HepG2 (cell line): Measurements from ENCODE around the gene IFT43. TPM values are rescaled to one million over a fixed set of nuclear protein-coding genes. Genes with fewer than 3 reads are reported as not detected.

ENCODE experiments used
- ATAC-seq: fragments of 200-7000 bp; cut with Tn5 transposase; 3 replicates; pipeline ENCODE4 v1.9.1; 2020; ENCODE audit warnings: mild to moderate bottlenecking, moderate library complexity
- BruUV-seq: library from RNA; stranded (reverse); fragments of 400-500 nt; replicated peaks from 2 replicates; lab custom pipeline; 2021; lab: Mats Ljungman, UMichigan
- CTCF ChIA-PET: fragments of 300-600 bp; formaldehyde crosslinking; extraction: SDS; loops from one replicate; lab custom pipeline; 2021; ENCODE audit warnings: low total read pairs, inconsistent platforms, low intra/inter-chr PET ratio; lab: Yijun Ruan, JAX
- POLR2A ChIA-PET: fragments of 350-600 bp; sonication (Branson Sonifier 250); formaldehyde crosslinking; loops from one replicate; lab custom pipeline; 2020; ENCODE audit warnings: antibody characterized with exemption, inconsistent platforms; lab: Yijun Ruan, JAX
- DNase-seq: peaks from one replicate; pipeline ENCODE4 v3.0.0-alpha.2; 2015; ENCODE audit warnings: low spot score
- FAIRE-seq: peaks from 3 replicates; lab custom pipeline; 2011; peaks lifted over from hg19 to GRCh38; lab: Jason Lieb, UNC
- H2AFZ ChIP-seq: one replicate; pipeline ENCODE4 v1.6.1; 2011; ENCODE audit warnings: low read length, inconsistent platforms
- H3K27ac ChIP-seq: fragments of 300-600 bp; 3 replicates; pipeline ENCODE4 v1.8.0; 2011; ENCODE audit warnings: mixed run types, mild to moderate bottlenecking, mixed read lengths, low read length, inconsistent platforms; ENCODE audit not compliant: insufficient read depth; ENCODE audit errors: extremely low read length
- H3K27me3 ChIP-seq, 2 experiments: fragments of 200-600 bp in 1 of 2; 2 replicates in 1 of 2; 3 replicates in 1 of 2; pipeline versions ENCODE4 v1.6.0 to v1.8.0; 2011; ENCODE audit warnings: low read length in 2 of 2, mild to moderate bottlenecking in 2 of 2, moderate library complexity in 2 of 2, inconsistent platforms in 1 of 2; ENCODE audit not compliant: insufficient read depth in 2 of 2, control insufficient read depth in 1 of 2
- H3K36me3 ChIP-seq, 2 experiments: fragments of 200-600 bp in 1 of 2; replicated peaks in 1 of 2; 2 replicates in 1 of 2; 3 replicates in 1 of 2; pipeline versions ENCODE4 v1.5.1 to v1.8.0; 2011; ENCODE audit warnings: low read length in 2 of 2, inconsistent platforms in 1 of 2; ENCODE audit not compliant: insufficient read depth in 2 of 2, control insufficient read depth in 1 of 2
- H3K4me1 ChIP-seq: 2 replicates; pipeline ENCODE4 v1.5.1; 2012; ENCODE audit warnings: low read length, inconsistent platforms; ENCODE audit not compliant: insufficient read depth
- H3K4me2 ChIP-seq: 2 replicates; pipeline ENCODE4 v1.6.0; 2011; ENCODE audit warnings: low read depth, low read length, inconsistent platforms
- H3K4me3 ChIP-seq, 3 experiments: fragments of 200-600 bp in 1 of 3; sonication (generic), shearing (Covaris generic) in 1 of 3; replicated peaks in 1 of 3; 2 replicates each; pipeline ENCODE4 v1.5.1; 2011 to 2016; ENCODE audit warnings: low read length in 3 of 3, inconsistent platforms in 2 of 3, low read depth in 2 of 3, mild to moderate bottlenecking in 2 of 3, control low read depth in 1 of 3, mixed read lengths in 1 of 3; ENCODE audit not compliant: insufficient read depth in 1 of 3
- H3K79me2 ChIP-seq: one replicate; pipeline ENCODE4 v1.6.1; 2011; ENCODE audit warnings: low read length, inconsistent platforms; ENCODE audit not compliant: insufficient read depth
- H3K9ac ChIP-seq: 2 replicates; pipeline ENCODE4 v1.6.0; 2011; ENCODE audit warnings: mild to moderate bottlenecking, low read depth, low read length, inconsistent platforms; ENCODE audit not compliant: insufficient read depth
- H3K9me3 ChIP-seq: 2 replicates; pipeline ENCODE4 v1.5.1; 2012; ENCODE audit warnings: mild to moderate bottlenecking, low read length
- H4K20me1 ChIP-seq: 2 replicates; pipeline ENCODE4 v1.6.0; 2011; ENCODE audit warnings: inconsistent platforms, mild to moderate bottlenecking, low read length, moderate library complexity; ENCODE audit not compliant: insufficient read depth
- ATF1 ChIP-seq: IDR thresholded peaks from 2 replicates; pipeline ENCODE4 v1.6.1; 2016; ENCODE audit warnings: mild to moderate bottlenecking, control low read depth
- BHLHE40 ChIP-seq: IDR thresholded peaks from 2 replicates; pipeline ENCODE4 v1.6.1; 2011; ENCODE audit warnings: low read length, improper control_type of control experiment
- FOXK2 ChIP-seq: fragments of 450-650 bp; IDR thresholded peaks from 2 replicates; pipeline ENCODE4 v1.6.1; 2016
- HOMEZ ChIP-seq: IDR thresholded peaks from 2 replicates; pipeline ENCODE4 v1.6.1; 2016; ENCODE audit warnings: low read depth
- IRF9 ChIP-seq: sonication (generic); formaldehyde crosslinking; IDR thresholded peaks from 2 replicates; pipeline ENCODE4 v1.8.0; 2022; ENCODE audit warnings: missing genetic modification reagents, mild to moderate bottlenecking, borderline replicate concordance
- KLF11 ChIP-seq: IDR thresholded peaks from 2 replicates; pipeline ENCODE4 v1.6.1; 2016; ENCODE audit warnings: missing compliant biosample characterization
- LCORL ChIP-seq, 2 experiments: fragments of 450-650 bp in 1 of 2; sonication (generic) in 1 of 2; formaldehyde crosslinking in 1 of 2; IDR thresholded peaks; 2 replicates each; pipeline versions ENCODE4 v1.5.0 to v1.6.1; 2017 to 2020; ENCODE audit warnings: antibody characterized with exemption in 1 of 2, missing genetic modification reagents in 1 of 2
- MTF2 ChIP-seq: sonication (generic); formaldehyde crosslinking; IDR thresholded peaks from 2 replicates; pipeline ENCODE4 v1.5.0; 2020; ENCODE audit warnings: missing genetic modification reagents, borderline replicate concordance
- MYC ChIP-seq: sonication (generic); formaldehyde crosslinking; IDR thresholded peaks from 2 replicates; pipeline ENCODE4 v1.9.0; 2021; ENCODE audit warnings: missing genetic modification reagents, borderline replicate concordance
- SMYD3 ChIP-seq: sonication (generic); formaldehyde crosslinking; IDR thresholded peaks from 2 replicates; pipeline ENCODE4 v1.8.1; 2023; ENCODE audit warnings: mild to moderate bottlenecking, missing genetic modification reagents
- SP1 ChIP-seq, 2 experiments: fragments of 450-650 bp in 1 of 2; sonication (generic) in 1 of 2; formaldehyde crosslinking in 1 of 2; IDR thresholded peaks; 2 replicates each; pipeline versions ENCODE4 v1.4.0 to v1.6.1; 2016 to 2020; ENCODE audit warnings: missing genetic modification reagents in 1 of 2
- ZNF180 ChIP-seq: sonication (generic); formaldehyde crosslinking; IDR thresholded peaks from 2 replicates; pipeline ENCODE4 v1.4.0; 2020; ENCODE audit warnings: low read depth, missing genetic modification reagents, borderline replicate concordance
- ZNF205 ChIP-seq: IDR thresholded peaks from 2 replicates; pipeline ENCODE4 v1.6.1; 2018; ENCODE audit warnings: missing biosample characterization, missing genetic modification reagents
- ZNF460 ChIP-seq: sonication (generic); formaldehyde crosslinking; IDR thresholded peaks from 2 replicates; pipeline ENCODE4 v1.5.1; 2020; ENCODE audit warnings: missing genetic modification reagents, mild to moderate bottlenecking, borderline replicate concordance
- ZNF761 ChIP-seq: sonication (generic); formaldehyde crosslinking; conservative IDR thresholded peaks from 2 replicates; pipeline ENCODE4 v1.4.0; 2020; ENCODE audit warnings: mild to moderate bottlenecking, missing genetic modification reagents
- WGBS: methylation state at CpG from one replicate; pipeline ENCODE4 v1.1.6; 2017; ENCODE audit warnings: low lambda C conversion rate; 5-methylcytosine and 5-hydroxymethylcytosine counted together
- in situ Hi-C: cut with HindIII; loops from 2 replicates; pipeline ENCODE4 v1.10.0; 2017; ENCODE audit warnings: low pct_unique_long_range_greater_than_20kb; ENCODE audit not compliant: extremely low pct_ligation_motif_present
- intact Hi-C: fragments of 100-400 bp; cut with micrococcal nuclease; formaldehyde crosslinking; loops from one replicate; pipeline ENCODE4 v1.10.0; 2022; ENCODE audit not compliant: unreplicated experiment
- polyA plus RNA-seq, 8 experiments: library from polyadenylated mRNA; depleted of rRNA in 3 of 8; stranded (reverse) in 7 of 8; unstranded in 1 of 8; fragments of >200 nt; fragmentation: Illumina TruSeq in 4 of 8; extraction: Trizol in 4 of 8; gene quantifications; 2 replicates each; pipeline versions ENCODE4 v1.2.1 to v1.2.3, GENCODE V29; 2011 to 2016; ENCODE audit warnings: low read depth in 4 of 8, missing spikeins in 1 of 8, mixed read lengths in 1 of 8; ENCODE audit not compliant: insufficient read depth in 1 of 8
- total RNA-seq, 5 experiments: library from RNA; depleted of rRNA; stranded (reverse); fragments of >200 nt; fragmentation: Illumina TruSeq; extraction: Trizol; gene quantifications; 2 replicates each; pipeline ENCODE4 v1.2.3, GENCODE V29; 2016; ENCODE audit warnings: low read depth in 1 of 5

Gene IFT43
- total and polyA plus RNA-seq, 2 of the 13 experiments (the other 11 are each of a cell fraction or from before 2014, with no cell fraction given): 0.15 to 0.55 TPM

- Histone ChIP-seq H3K27me3 (no peaks in the 10 kb centered on the region), H3K4me3 (no peak overlapping the region), H3K9ac (no peak overlapping the region), H3K27ac (no peak overlapping the region), H3K79me2 (no peaks in the 10 kb centered on the region), H3K4me2 (no peak overlapping the region), H2AFZ (no peak overlapping the region), H4K20me1 (no peaks in the 10 kb centered on the region), H3K36me3 (no peaks in the 10 kb centered on the region), H3K9me3 (no peaks in the 10 kb centered on the region), H3K4me1 (no peaks in the 10 kb centered on the region)
- 89% methylated on average over 9 of the region's 9 CpGs for WGBS
- DNase-seq: no peak
- POLR2A ChIA-PET: no interaction called here
- no peak for TF ChIP-seq MYC (CRISPR knock-in tag)
- TF ChIP-seq FOXK2: no peak
- no peak for TF ChIP-seq ATF1 (CRISPR knock-in tag)
- TF ChIP-seq HOMEZ: no peak
- no peak for TF ChIP-seq BHLHE40
- TF ChIP-seq ZNF180: no peak
- CTCF ChIA-PET: no interaction called here
- no peak for FAIRE-seq
- intact Hi-C loops: no loop called here
- BruUV-seq: no TSS peak
- in situ Hi-C loops: no loop called here
- no peak for ATAC-seq
Measured at GRCh38 chr14:75970989-75971388, 14.6 kb upstream of the IFT43 start.

GRCh38 chr14:75971509-75971908 lies 14.1 kb upstream of the IFT43 start:
- H3K79me2 ChIP-seq: no peaks in the 10 kb centered on the region
- H3K9me3 ChIP-seq: no peaks in the 10 kb centered on the region
- ChIA-PET POLR2A (no interaction called here), CTCF (no interaction called here)
- H3K4me3 ChIP-seq: no peak overlapping the region
- no peak overlapping the region for H3K9ac ChIP-seq
- no peak overlapping the region for H2AFZ ChIP-seq
- TF ChIP-seq MTF2 (CRISPR knock-in tag) (no peak), ZNF205 (no peak), LCORL (IDR thresholded peaks at IDR 0.05) (no peak), LCORL (CRISPR knock-in tag; IDR thresholded peaks at IDR 0.05) (no peak), IRF9 (no peak), KLF11 (CRISPR knock-in tag) (no peak), SP1 (IDR thresholded peaks at IDR 0.05) (no peak), SP1 (CRISPR knock-in tag; IDR thresholded peaks at IDR 0.05) (no peak), ZNF460 (no peak), SMYD3 (CRISPR knock-in tag) (no peak), ZNF761 (CRISPR knock-in tag) (no peak)
- DNase-seq: no peak
- no peak for FAIRE-seq
- 100% methylated on average over 6 of the region's 15 CpGs for WGBS
- H3K4me2 ChIP-seq: no peak overlapping the region
- no peaks in the 10 kb centered on the region for H4K20me1 ChIP-seq
- intact Hi-C loops: no loop called here
- in situ Hi-C loops: no loop called here
- no peak overlapping the region for H3K27ac ChIP-seq
- no peaks in the 10 kb centered on the region for H3K27me3 ChIP-seq
- no TSS peak for BruUV-seq
- no peaks in the 10 kb centered on the region for H3K4me1 ChIP-seq
- no peak for ATAC-seq
- H3K36me3 ChIP-seq: no peaks in the 10 kb centered on the region
